Kidney (tissue), 14 donors: ENCODE measurements around the gene PRKAG2. TPM values are rescaled to one million over a fixed set of nuclear protein-coding genes. Genes with fewer than 3 reads are reported as not detected.
"Not testable (repeated sequence)": the region's sequence is repeated elsewhere in the genome, so short reads cannot be mapped to it uniquely, and the experiment has no call there.

Experiments
- DNase-seq, 5 donors: peaks; one replicate each; pipeline ENCODE4 v3.0.0-alpha.2; 2013 to 2020
- FAIRE-seq: peaks from 2 replicates; lab custom pipeline; 2012; peaks lifted over from hg19 to GRCh38; lab: Jason Lieb, UNC
- H3K27ac ChIP-seq, 2 donors: one replicate each; pipeline ENCODE4 v1.7.0; 2013; ENCODE audit warnings: low read depth in 2 of 2, low read length in 2 of 2, inconsistent platforms in 1 of 2
- H3K27me3 ChIP-seq: one replicate; pipeline ENCODE4 v1.7.1; 2013; ENCODE audit warnings: low read length, inconsistent platforms; ENCODE audit not compliant: control insufficient read depth, insufficient read depth
- H3K36me3 ChIP-seq, 3 donors: one replicate each; pipeline versions ENCODE4 v1.7.0 to v1.7.1; 2013; ENCODE audit warnings: low read length in 3 of 3, control low read depth in 1 of 3, inconsistent platforms in 1 of 3; ENCODE audit not compliant: insufficient read depth in 3 of 3, control insufficient read depth in 2 of 3
- H3K4me1 ChIP-seq, 3 donors: one replicate each; pipeline versions ENCODE4 v1.7.0 to v1.7.1; 2013; ENCODE audit warnings: low read length in 3 of 3, inconsistent platforms in 1 of 3, low read depth in 1 of 3; ENCODE audit not compliant: control insufficient read depth in 2 of 3, insufficient read depth in 2 of 3
- H3K4me3 ChIP-seq, 3 donors: one replicate each; pipeline versions ENCODE4 v1.7.0 to v1.8.1; 2013; ENCODE audit warnings: low read length in 3 of 3, control low read depth in 1 of 3, inconsistent platforms in 1 of 3
- H3K9ac ChIP-seq, 3 donors: one replicate each; pipeline versions ENCODE4 v1.7.0 to v1.7.1; 2013; ENCODE audit warnings: low read length in 3 of 3, control low read depth in 1 of 3, inconsistent platforms in 1 of 3
- H3K9me3 ChIP-seq, 3 donors: one replicate each; pipeline versions ENCODE4 v1.7.0 to v1.7.1; 2013; ENCODE audit warnings: low read length in 3 of 3, control low read depth in 1 of 3, inconsistent platforms in 1 of 3; ENCODE audit not compliant: control insufficient read depth in 2 of 3, insufficient read depth in 1 of 3
- CTCF ChIP-seq: IDR thresholded peaks from 3 replicates; pipeline ENCODE4 v1.5.1; 2012; ENCODE audit warnings: mild to moderate bottlenecking, moderate library complexity, borderline replicate concordance; ENCODE audit not compliant: insufficient read depth; ENCODE audit errors: extremely low read depth
- intact Hi-C: fragments of 100-400 bp; cut with DNase I; formaldehyde crosslinking; loops from one replicate; pipeline ENCODE4 v1.11.1; 2022
- polyA plus RNA-seq: library from polyadenylated mRNA; stranded (reverse); fragments of 350-450 nt; fragmentation: Illumina TruSeq; extraction: RNeasy Lipid Tissue Mini Kit (QIAGEN cat#74804); gene quantifications from one replicate; pipeline ENCODE4 v1.2.3, GENCODE V29; 2014; ENCODE audit warnings: low read depth, low replicate concordance; ENCODE audit not compliant: insufficient read depth
- total RNA-seq: library from RNA; stranded (reverse); fragmentation: NEBNext Ultra II Directional; extraction: Animal tissue kit (Norgen Biotek cat#: 25700); gene quantifications from one replicate; pipeline ENCODE4 v1.2.1, GENCODE V29; 2021
- donor health status: control.
- donor health status: control.
- donor health status: control.
- donor health status: control.
- donor health status: control.
- donor health status: DM: yes; HTN: yes; CAD: no.
- donor health status: Normal renal cell carcinoma (clear cell type).

PRKAG2 gene
- total and polyA plus RNA-seq, 2 donors from 2014 or later: 40.7 to 40.9 TPM

GRCh38 chr7:151537818-151538561 is 338.9 kb downstream of the PRKAG2 start:
- H3K4me3 ChIP-seq: no peak overlapping the region
- peak in 2 of 5 donors; percentile 60 to 86 for DNase-seq
- no peaks in the 10 kb centered on the region for H3K9me3 ChIP-seq
- no peaks in the 10 kb centered on the region for H3K36me3 ChIP-seq
- H3K4me1 ChIP-seq: peaks cover 0 to 3% (median 0%) of the 10 kb centered on the region in 3 donors
- no peaks in the 10 kb centered on the region for H3K27me3 ChIP-seq
- no peak overlapping the region for H3K27ac ChIP-seq
- intact Hi-C loops: no loop called here
- TF ChIP-seq CTCF: no peak
- FAIRE-seq: no peak
- H3K9ac ChIP-seq: no peak overlapping the region

- H3K27ac ChIP-seq, H3K9me3 ChIP-seq, H3K4me3 ChIP-seq, intact Hi-C loops, H3K36me3 ChIP-seq, DNase-seq, FAIRE-seq, H3K27me3 ChIP-seq, H3K9ac ChIP-seq, H3K4me1 ChIP-seq: not testable (repeated sequence)
These were observed 340.7 kb downstream of the PRKAG2 start for GRCh38 chr7:151536178-151536577.

- FAIRE-seq (no peak), DNase-seq (no peak)
- TF ChIP-seq CTCF: no peak
- Histone ChIP-seq H3K36me3 (no peaks in the 10 kb centered on the region), H3K27me3 (no peaks in the 10 kb centered on the region), H3K4me3 (no peak overlapping the region), H3K4me1 (no peaks in the 10 kb centered on the region), H3K27ac (no peak overlapping the region), H3K9me3 (peaks cover 0 to 6% (median 0%) of the 10 kb centered on the region in 3 donors), H3K9ac (no peak overlapping the region)
- intact Hi-C loops: no loop called here
These were observed 347.1 kb downstream of the PRKAG2 start for GRCh38 chr7:151529842-151530241.

GRCh38 chr7:151524845-151525244 is 352.1 kb downstream of the PRKAG2 start:
- no peaks in the 10 kb centered on the region for H3K36me3 ChIP-seq
- peaks cover 0 to under 1% (median 0%) of the 10 kb centered on the region in 3 donors for H3K9me3 ChIP-seq
- H3K9ac ChIP-seq: no peak overlapping the region
- intact Hi-C loops: no loop called here
- H3K27me3 ChIP-seq: no peaks in the 10 kb centered on the region
- H3K4me1 ChIP-seq: no peaks in the 10 kb centered on the region
- no peak overlapping the region for H3K4me3 ChIP-seq
- no peak overlapping the region for H3K27ac ChIP-seq
- DNase-seq (no peak), FAIRE-seq (no peak)
- TF ChIP-seq CTCF: no peak
